Right atrium auricular region (tissue), 2 donors: ENCODE measurements around the gene SEMA4D. TPM values are rescaled to one million over a fixed set of nuclear protein-coding genes. Genes with fewer than 3 reads are reported as not detected.

Experiments used
- DNase-seq: peaks from one replicate; pipeline ENCODE4 v3.0.0-alpha.2; 2019; ENCODE audit warnings: low spot score
- H3K27ac ChIP-seq, 2 donors: fragments of 200-600 bp; sonication (generic); 1 replicate in 1 of 2; 2 replicates in 1 of 2; pipeline ENCODE4 v1.5.1; 2016 to 2019
- H3K27me3 ChIP-seq, 2 donors: fragments of 200-600 bp; sonication (generic); one replicate each; pipeline versions ENCODE4 v1.5.1 to v1.6.0; 2017 to 2019
- H3K36me3 ChIP-seq: fragments of 200-600 bp; sonication (generic); one replicate; pipeline ENCODE4 v1.5.1; 2016
- H3K4me1 ChIP-seq, 2 donors: fragments of 200-600 bp; sonication (generic); one replicate each; pipeline versions ENCODE4 v1.5.1 to v1.6.0; 2017 to 2019
- H3K4me3 ChIP-seq, 2 donors: fragments of 200-600 bp; sonication (generic); 1 replicate in 1 of 2; 2 replicates in 1 of 2; pipeline ENCODE4 v1.5.1; 2017 to 2019; ENCODE audit warnings: mild to moderate bottlenecking in 1 of 2, moderate library complexity in 1 of 2
- H3K9me3 ChIP-seq, 2 donors: fragments of 200-600 bp; sonication (generic); one replicate each; pipeline ENCODE4 v1.5.1; 2019
- CTCF ChIP-seq, 2 donors: fragments of 200-600 bp; sonication (generic); IDR thresholded peaks; one replicate each; pipeline ENCODE4 v1.5.1; 2019; ENCODE audit warnings: antibody characterized with exemption in 2 of 2
- total RNA-seq, 2 donors: library from RNA; depleted of rRNA; stranded (reverse); fragments of >200 nt; gene quantifications; one replicate each; pipeline ENCODE4 v1.1.0, GENCODE V29; 2016

Gene SEMA4D
- total RNA-seq, 2 donors from 2014 or later = 14.6 to 22.1 TPM

GRCh38 chr9:89442981-89443814, 54.7 kb downstream of the SEMA4D start:
- H3K9me3 ChIP-seq = no peaks in the 10 kb centered on the region
- H3K36me3 ChIP-seq = no peaks in the 10 kb centered on the region
- no peak for DNase-seq
- H3K27me3 ChIP-seq = no peaks in the 10 kb centered on the region
- TF ChIP-seq CTCF (IDR thresholded peaks at IDR 0.05) = no peak
- H3K27ac ChIP-seq = no peak overlapping the region
- peaks cover 0 to 36% of the 10 kb centered on the region in 2 donors for H3K4me1 ChIP-seq
- H3K4me3 ChIP-seq = no peak overlapping the region

GRCh38 chr9:89442501-89442978, 55.4 kb downstream of the SEMA4D start:
- Histone ChIP-seq H3K36me3 (no peaks in the 10 kb centered on the region), H3K9me3 (no peaks in the 10 kb centered on the region), H3K27ac (no peak overlapping the region), H3K4me1 (peaks cover 0 to 36% of the 10 kb centered on the region in 2 donors), H3K27me3 (no peaks in the 10 kb centered on the region), H3K4me3 (no peak overlapping the region)
- no peak for DNase-seq
- no peak for TF ChIP-seq CTCF (IDR thresholded peaks at IDR 0.05)

GRCh38 chr9:89441986-89442385, 55.9 kb downstream of the SEMA4D start:
- TF ChIP-seq CTCF (IDR thresholded peaks at IDR 0.05) = no peak
- Histone ChIP-seq H3K9me3 (no peaks in the 10 kb centered on the region), H3K4me3 (no peak overlapping the region), H3K27ac (no peak overlapping the region), H3K36me3 (no peaks in the 10 kb centered on the region), H3K4me1 (peaks cover 0 to 36% of the 10 kb centered on the region in 2 donors), H3K27me3 (no peaks in the 10 kb centered on the region)
- no peak for DNase-seq

GRCh38 chr9:89441655-89441970, 56.3 kb downstream of the SEMA4D start:
- Histone ChIP-seq H3K9me3 (no peaks in the 10 kb centered on the region), H3K4me1 (peaks cover 0 to 36% of the 10 kb centered on the region in 2 donors), H3K27ac (no peak overlapping the region), H3K36me3 (no peaks in the 10 kb centered on the region), H3K27me3 (no peaks in the 10 kb centered on the region), H3K4me3 (no peak overlapping the region)
- DNase-seq = no peak
- no peak for TF ChIP-seq CTCF (IDR thresholded peaks at IDR 0.05)

GRCh38 chr9:89440951-89441654, 56.8 kb downstream of the SEMA4D start:
- H3K36me3 ChIP-seq = no peaks in the 10 kb centered on the region
- no peak for TF ChIP-seq CTCF (IDR thresholded peaks at IDR 0.05)
- H3K27me3 ChIP-seq = no peaks in the 10 kb centered on the region
- H3K4me3 ChIP-seq = no peak overlapping the region
- H3K9me3 ChIP-seq = no peaks in the 10 kb centered on the region
- H3K27ac ChIP-seq = no peak overlapping the region
- H3K4me1 ChIP-seq = peaks cover 0 to 36% of the 10 kb centered on the region in 2 donors
- DNase-seq = no peak
